ENCODE data around the gene TGFBRAP1. TPM values are rescaled to one million over a fixed set of nuclear protein-coding genes. Genes with fewer than 3 reads are reported as not detected.

The TGFBRAP1 gene
- total and polyA plus RNA-seq, 3 experiments from 2014 or later, result 30.8 to 32.1 (median 30.8) TPM

Other genes starting within 250 kb of the TGFBRAP1 start
- not detected for gene GPR45, start 88.0 kb downstream of the TGFBRAP1 start, total RNA-seq
- not detected for gene GPR45, start 88.0 kb downstream of the TGFBRAP1 start, polyA plus RNA-seq
- gene C2orf49, start 7.8 kb upstream of the TGFBRAP1 start, total RNA-seq, result 10 to 100 TPM; 19.4 to 20.0 TPM
- gene C2orf49, start 7.8 kb upstream of the TGFBRAP1 start, polyA plus RNA-seq, result 8.4 TPM
- gene FHL2, start 69.3 kb upstream of the TGFBRAP1 start, total RNA-seq, result 1 to 10 TPM; 3.3 to 3.5 TPM
- gene FHL2, start 69.3 kb upstream of the TGFBRAP1 start, polyA plus RNA-seq, result 0.69 TPM

Data from CD8-positive, alpha-beta memory T cell (primary cell).